Sigmoid colon (tissue), 4 donors: ENCODE data around the gene MACROD2.

ENCODE experiments used
- CTCF ChIP-seq, 4 experiments: fragments of 450-650 bp in 3 of 4; fragments of 200-600 bp in 1 of 4; IDR thresholded peaks; one replicate each; pipeline ENCODE4 v1.5.1; 2016 to 2019; ENCODE audit warnings: antibody characterized with exemption in 4 of 4, mild to moderate bottlenecking in 3 of 4, moderate library complexity in 2 of 4
- EP300 ChIP-seq, 4 donors: sonication (generic); formaldehyde crosslinking; IDR thresholded peaks; one replicate each; pipeline ENCODE4 v1.6.1; 2017; ENCODE audit warnings: antibody characterized with exemption in 4 of 4
- POLR2A ChIP-seq, 2 donors: fragments of 450-650 bp; IDR thresholded peaks; one replicate each; pipeline ENCODE4 v1.6.1; 2016; ENCODE audit warnings: antibody characterized with exemption in 2 of 2, mild to moderate bottlenecking in 2 of 2, moderate library complexity in 2 of 2
- POLR2AphosphoS5 ChIP-seq, 4 donors: sonication (generic); formaldehyde crosslinking; IDR thresholded peaks; one replicate each; pipeline ENCODE4 v1.6.1; 2017; ENCODE audit warnings: antibody characterized with exemption in 4 of 4

GRCh38 chr20:14723614-14724013, 728.3 kb downstream of the MACROD2 start:
- TF ChIP-seq POLR2A (IDR thresholded peaks at IDR 0.05) (no peak), CTCF (IDR thresholded peaks at IDR 0.05) (no peak), EP300 (IDR thresholded peaks at IDR 0.05) (no peak), POLR2AphosphoS5 (IDR thresholded peaks at IDR 0.05) (no peak)
